CD8-positive, alpha-beta memory T cell (primary cell): ENCODE measurements around the gene COA1. TPM values are rescaled to one million over a fixed set of nuclear protein-coding genes. Genes with fewer than 3 reads are reported as not detected.

Source experiments
- CTCF ChIA-PET: fragments of 350-600 bp; sonication (Branson Sonifier 250); formaldehyde crosslinking; loops from one replicate; lab custom pipeline; 2021; ENCODE audit warnings: antibody characterized with exemption; lab: Charles Lee
- POLR2A ChIA-PET: fragments of 350-600 bp; sonication (Branson Sonifier 250); formaldehyde crosslinking; loops from one replicate; lab custom pipeline; 2021; ENCODE audit warnings: antibody characterized with exemption; lab: Charles Lee
- DNase-seq, 5 donors: peaks; one replicate each; pipeline versions ENCODE4 v3.0.0 to v3.0.0-alpha.2; 2020 to 2022; ENCODE audit warnings: mixed read lengths in 1 of 5
- H3K27ac ChIP-seq: one replicate; pipeline ENCODE4 v1.7.0; 2013; ENCODE audit warnings: low read depth, mild to moderate bottlenecking, low read length, moderate library complexity
- H3K27me3 ChIP-seq: 2 replicates; pipeline ENCODE4 v1.7.0; 2013; ENCODE audit warnings: low read length, mild to moderate bottlenecking; ENCODE audit not compliant: insufficient read depth, poor library complexity, severe bottlenecking
- H3K36me3 ChIP-seq: 2 replicates; pipeline ENCODE4 v1.7.0; 2013; ENCODE audit warnings: mild to moderate bottlenecking, low read length, moderate library complexity; ENCODE audit not compliant: insufficient read depth
- H3K4me1 ChIP-seq: 2 replicates; pipeline ENCODE4 v1.7.0; 2013; ENCODE audit warnings: mild to moderate bottlenecking, low read length, moderate library complexity; ENCODE audit not compliant: insufficient read depth
- H3K4me3 ChIP-seq: 2 replicates; pipeline ENCODE4 v1.7.0; 2013; ENCODE audit warnings: mild to moderate bottlenecking, low read length
- H3K9me3 ChIP-seq: 2 replicates; pipeline ENCODE4 v1.7.0; 2013; ENCODE audit warnings: mild to moderate bottlenecking, low read length
- H3K27ac Mint-ChIP-seq, 8 donors: one replicate each; pipeline ENCODE4 v1.8.0; 2020 to 2021; ENCODE audit warnings: mixed read lengths in 8 of 8, mild to moderate bottlenecking in 6 of 8, inconsistent platforms in 3 of 8, moderate library complexity in 3 of 8
- H3K27me3 Mint-ChIP-seq, 2 donors: one replicate each; pipeline ENCODE4 v1.8.0; 2020 to 2021; ENCODE audit warnings: mixed read lengths in 2 of 2, mild to moderate bottlenecking in 1 of 2, moderate library complexity in 1 of 2
- H3K36me3 Mint-ChIP-seq, 3 donors: one replicate each; pipeline ENCODE4 v1.8.0; 2020 to 2021; ENCODE audit warnings: mixed read lengths in 3 of 3, inconsistent platforms in 1 of 3, mild to moderate bottlenecking in 1 of 3
- H3K4me1 Mint-ChIP-seq, 3 donors: one replicate each; pipeline ENCODE4 v1.8.0; 2020 to 2021; ENCODE audit warnings: mixed read lengths in 3 of 3, inconsistent platforms in 1 of 3, mild to moderate bottlenecking in 1 of 3
- H3K4me3 Mint-ChIP-seq, 7 donors: one replicate each; pipeline ENCODE4 v1.8.0; 2020 to 2021; ENCODE audit warnings: mixed read lengths in 7 of 7, mild to moderate bottlenecking in 6 of 7, moderate library complexity in 4 of 7, inconsistent platforms in 2 of 7
- H3K9me3 Mint-ChIP-seq, 5 donors: one replicate each; pipeline ENCODE4 v1.8.0; 2020 to 2022; ENCODE audit warnings: mixed read lengths in 5 of 5, mild to moderate bottlenecking in 3 of 5, moderate library complexity in 2 of 5, inconsistent platforms in 1 of 5
- polyA plus RNA-seq: library from polyadenylated mRNA; unstranded; fragments of 300-500 nt; fragmentation: Illumina TruSeq; gene quantifications from one replicate; pipeline ENCODE4 v1.2.3, GENCODE V29; 2021
- total RNA-seq, 2 experiments: library from RNA; stranded (reverse); gene quantifications; one replicate each; pipeline ENCODE4 v1.2.3, GENCODE V29; 2021

Gene COA1
- total and polyA plus RNA-seq, 3 experiments from 2014 or later: 68.9 to 81.6 (median 75.9) TPM

GRCh38 chr7:43649755-43650274, 79.5 kb downstream of the COA1 start:
- Mint-ChIP-seq H3K27ac (peak overlapping the region; percentile 73 to 100 (median 96)), H3K9me3 (no peaks in the 10 kb centered on the region), H3K4me3 (peak overlapping the region; percentile 63 to 95 (median 78)), H3K4me1 (peaks cover 91 to 100% (median 98%) of the 10 kb centered on the region in 3 donors), H3K27me3 (no peaks in the 10 kb centered on the region), H3K36me3 (peaks cover 11 to 25% (median 20%) of the 10 kb centered on the region in 3 donors)
- H3K9me3 ChIP-seq: no peaks in the 10 kb centered on the region
- POLR2A ChIA-PET: interaction anchor here (0.6 to 4.5 kb wide), 16 partner anchors 10 to 67 kb away, joined by 3 to 48 read pairs (median 7); partner anchors contain the start of gene STK17A
- H3K27ac ChIP-seq: peak overlapping the region; percentile 73
- peaks cover 94% of the 10 kb centered on the region for H3K4me1 ChIP-seq
- H3K4me3 ChIP-seq: peak overlapping the region; percentile 64
- peak; percentile 50 to 89 (median 86) for DNase-seq
- H3K36me3 ChIP-seq: no peaks in the 10 kb centered on the region
- CTCF ChIA-PET: interaction anchor here (0.9 to 5.5 kb wide), 17 partner anchors 11 to 188 kb away, joined by 3 to 69 read pairs (median 4); partner anchors contain the start of gene STK17A
- H3K27me3 ChIP-seq: no peaks in the 10 kb centered on the region

- Histone ChIP-seq H3K4me3 (peak overlapping the region; percentile 64), H3K36me3 (no peaks in the 10 kb centered on the region), H3K4me1 (peaks cover 94% of the 10 kb centered on the region), H3K9me3 (no peaks in the 10 kb centered on the region), H3K27ac (peak overlapping the region; percentile 71), H3K27me3 (no peaks in the 10 kb centered on the region)
- ChIA-PET CTCF (interaction anchor here (0.6 to 5.5 kb wide), 15 partner anchors 9 to 72 kb away, joined by 3 to 69 read pairs (median 3); partner anchors contain the start of gene STK17A), POLR2A (interaction anchor here (0.9 to 4.5 kb wide), 15 partner anchors 10 to 66 kb away, joined by 3 to 48 read pairs (median 9); partner anchors contain the start of gene STK17A)
- DNase-seq: peak; percentile 56 to 92 (median 86)
- H3K27me3 Mint-ChIP-seq: no peaks in the 10 kb centered on the region
- H3K4me3 Mint-ChIP-seq: peak overlapping the region; percentile 63 to 95 (median 78)
- peaks cover 4 to 29% (median 21%) of the 10 kb centered on the region in 3 donors for H3K36me3 Mint-ChIP-seq
- H3K9me3 Mint-ChIP-seq: no peaks in the 10 kb centered on the region
- peaks cover 91 to 100% (median 98%) of the 10 kb centered on the region in 3 donors for H3K4me1 Mint-ChIP-seq
- peak overlapping the region; percentile 73 to 100 (median 96) for H3K27ac Mint-ChIP-seq
Measured at GRCh38 chr7:43648473-43649406, 80.6 kb downstream of the COA1 start.

GRCh38 chr7:43647673-43648472, 81.5 kb downstream of the COA1 start:
- no peaks in the 10 kb centered on the region for H3K9me3 ChIP-seq
- peaks cover 94% of the 10 kb centered on the region for H3K4me1 ChIP-seq
- H3K27ac ChIP-seq: peak overlapping the region; percentile 71
- peaks cover 4 to 36% (median 25%) of the 10 kb centered on the region in 3 donors for H3K36me3 Mint-ChIP-seq
- H3K4me3 ChIP-seq: peak overlapping the region; percentile 64
- H3K4me3 Mint-ChIP-seq: peak overlapping the region; percentile 63 to 95 (median 78)
- no peaks in the 10 kb centered on the region for H3K9me3 Mint-ChIP-seq
- peaks cover 97 to 99% (median 98%) of the 10 kb centered on the region in 3 donors for H3K4me1 Mint-ChIP-seq
- ChIA-PET POLR2A (interaction anchor here (0.9 to 4.5 kb wide), 12 partner anchors 9 to 65 kb away, joined by 3 to 48 read pairs (median 10); partner anchors contain the start of gene STK17A), CTCF (interaction anchor here (0.6 to 5.5 kb wide), 7 partner anchors 9 to 73 kb away, joined by 3 to 69 read pairs (median 14); partner anchors contain the start of gene STK17A)
- H3K27me3 ChIP-seq: no peaks in the 10 kb centered on the region
- DNase-seq: peak in 2 of 5 donors; percentile 40 to 57
- peaks cover 5% of the 10 kb centered on the region for H3K36me3 ChIP-seq
- H3K27ac Mint-ChIP-seq: peak overlapping the region; percentile 73 to 100 (median 96)
- no peaks in the 10 kb centered on the region for H3K27me3 Mint-ChIP-seq

GRCh38 chr7:43647339-43647672, 82.0 kb downstream of the COA1 start:
- Histone ChIP-seq H3K9me3 (no peaks in the 10 kb centered on the region), H3K36me3 (peaks cover 9% of the 10 kb centered on the region), H3K27ac (peak overlapping the region; percentile 71), H3K27me3 (no peaks in the 10 kb centered on the region), H3K4me3 (peak overlapping the region; percentile 64), H3K4me1 (peaks cover 94% of the 10 kb centered on the region)
- Mint-ChIP-seq H3K4me1 (peaks cover 98 to 99% (median 98%) of the 10 kb centered on the region in 3 donors), H3K36me3 (peaks cover 9 to 40% (median 31%) of the 10 kb centered on the region in 3 donors), H3K27ac (peak overlapping the region; percentile 73 to 100 (median 96)), H3K9me3 (no peaks in the 10 kb centered on the region), H3K27me3 (no peaks in the 10 kb centered on the region), H3K4me3 (peak overlapping the region; percentile 31 to 95 (median 78))
- DNase-seq: no peak
- ChIA-PET POLR2A (interaction anchor here (1.0 to 4.5 kb wide), 4 partner anchors 21 to 65 kb away, joined by 3 to 27 read pairs (median 12); partner anchors contain the start of gene STK17A), CTCF (interaction anchor here (1.8 to 5.5 kb wide), 5 partner anchors 50 to 65 kb away, joined by 3 to 69 read pairs (median 36); partner anchors contain the start of gene STK17A)

- H3K4me3 Mint-ChIP-seq: peak overlapping the region; percentile 31 to 95 (median 78)
- peaks cover 9 to 45% (median 31%) of the 10 kb centered on the region in 3 donors for H3K36me3 Mint-ChIP-seq
- ChIA-PET POLR2A (interaction anchor here (0.7 to 4.5 kb wide), 6 partner anchors 16 to 179 kb away, joined by 3 to 27 read pairs (median 4); partner anchors contain the start of gene STK17A), CTCF (interaction anchor here (1.8 to 5.5 kb wide), 3 partner anchors 51 to 65 kb away, joined by 3 to 49 read pairs (median 27); partner anchors contain the start of gene STK17A)
- no peaks in the 10 kb centered on the region for H3K9me3 Mint-ChIP-seq
- Histone ChIP-seq H3K36me3 (peaks cover 9% of the 10 kb centered on the region), H3K9me3 (no peaks in the 10 kb centered on the region), H3K4me1 (peaks cover 93% of the 10 kb centered on the region), H3K27ac (peak overlapping the region; percentile 71), H3K4me3 (peak overlapping the region; percentile 64), H3K27me3 (no peaks in the 10 kb centered on the region)
- DNase-seq: no peak
- peak overlapping the region; percentile 73 to 100 (median 96) for H3K27ac Mint-ChIP-seq
- H3K27me3 Mint-ChIP-seq: no peaks in the 10 kb centered on the region
- H3K4me1 Mint-ChIP-seq: peaks cover 97 to 98% (median 98%) of the 10 kb centered on the region in 3 donors
Measured at GRCh38 chr7:43646603-43647338, 82.6 kb downstream of the COA1 start.

- H3K4me1 ChIP-seq: peaks cover 91% of the 10 kb centered on the region
- Mint-ChIP-seq H3K4me1 (peaks cover 93 to 98% (median 94%) of the 10 kb centered on the region in 3 donors), H3K4me3 (peak overlapping the region; percentile 31 to 95 (median 78)), H3K36me3 (peaks cover 9 to 52% (median 29%) of the 10 kb centered on the region in 3 donors), H3K9me3 (no peaks in the 10 kb centered on the region), H3K27me3 (no peaks in the 10 kb centered on the region), H3K27ac (peak overlapping the region; percentile 73 to 100 (median 96))
- POLR2A ChIA-PET: interaction anchor here (1.2 to 2.6 kb wide), 3 partner anchors 12 to 63 kb away, joined by 3 to 9 read pairs (median 3); partner anchors contain the start of gene STK17A
- peak overlapping the region; percentile 64 for H3K4me3 ChIP-seq
- H3K9me3 ChIP-seq: no peaks in the 10 kb centered on the region
- no peaks in the 10 kb centered on the region for H3K27me3 ChIP-seq
- CTCF ChIA-PET: interaction anchor here (1.0 to 5.5 kb wide), 4 partner anchors 10 to 64 kb away, joined by 3 to 49 read pairs (median 4); partner anchors contain the start of gene STK17A
- peaks cover 12% of the 10 kb centered on the region for H3K36me3 ChIP-seq
- DNase-seq: no peak
- H3K27ac ChIP-seq: peak overlapping the region; percentile 17
Measured at GRCh38 chr7:43645699-43646226, 83.6 kb downstream of the COA1 start.
